Measurements from ENCODE around the gene D2HGDH.
"Not testable (repeated sequence)": the region's sequence is repeated elsewhere in the genome, so short reads cannot be mapped to it uniquely, and the experiment has no call there.

Gene D2HGDH

GRCh38 chr2:241751152-241751551, 16.7 kb downstream of the D2HGDH start:
- no peak for DNase-seq

GRCh38 chr2:241751776-241752175, 17.3 kb downstream of the D2HGDH start:
- DNase-seq = no peak

- no peak for DNase-seq
Measured at GRCh38 chr2:241752253-241752652, 17.8 kb downstream of the D2HGDH start.

GRCh38 chr2:241752689-241753276, 18.4 kb downstream of the D2HGDH start:
- no peak for DNase-seq

- no peak for DNase-seq
Measured at GRCh38 chr2:241753493-241753892, 19.1 kb downstream of the D2HGDH start.

- no peak for DNase-seq
Measured at GRCh38 chr2:241754042-241754441, 19.6 kb downstream of the D2HGDH start.

- no peak for DNase-seq
Measured at GRCh38 chr2:241755166-241755565, 20.7 kb downstream of the D2HGDH start.

- DNase-seq = no peak
Measured at GRCh38 chr2:241755777-241756176, 21.3 kb downstream of the D2HGDH start.

- no peak for DNase-seq
Measured at GRCh38 chr2:241759067-241759807, 24.8 kb downstream of the D2HGDH start.

- not testable (repeated sequence) for DNase-seq
Measured at GRCh38 chr2:241759893-241760292, 25.5 kb downstream of the D2HGDH start.

- no peak for DNase-seq
Measured at GRCh38 chr2:241760301-241760771, 25.9 kb downstream of the D2HGDH start.

- no peak for DNase-seq
Measured at GRCh38 chr2:241762321-241762932, 28.0 kb downstream of the D2HGDH start.

GRCh38 chr2:241762933-241763369, 28.5 kb downstream of the D2HGDH start:
- DNase-seq = no peak

GRCh38 chr2:241763551-241764274, 29.3 kb downstream of the D2HGDH start:
- no peak for DNase-seq

- no peak for DNase-seq
Measured at GRCh38 chr2:241764275-241765241, 30.1 kb downstream of the D2HGDH start.

- no peak for DNase-seq
Measured at GRCh38 chr2:241767464-241768250, 33.2 kb downstream of the D2HGDH start.

- DNase-seq = no peak
Measured at GRCh38 chr2:241768251-241768711, 33.9 kb downstream of the D2HGDH start.

- no peak for DNase-seq
Measured at GRCh38 chr2:241768850-241769249, 34.4 kb downstream of the D2HGDH start.

- no peak for DNase-seq
Measured at GRCh38 chr2:241769819-241770184, 35.4 kb downstream of the D2HGDH start.

GRCh38 chr2:241770185-241770935, 35.9 kb downstream of the D2HGDH start:
- DNase-seq = no peak

- DNase-seq = no peak
Measured at GRCh38 chr2:241770936-241771285, 36.5 kb downstream of the D2HGDH start.

Measured in NCI-H1048 (cell line).